NCI-H128 (cell line): ENCODE results near the gene NFKBIL1.

Experiments
- DNase-seq: peaks from one replicate; lab custom pipeline; 2025; ENCODE audit not compliant: unreplicated experiment; lab: John Stamatoyannopoulos, UW

The NFKBIL1 gene

DNA sequence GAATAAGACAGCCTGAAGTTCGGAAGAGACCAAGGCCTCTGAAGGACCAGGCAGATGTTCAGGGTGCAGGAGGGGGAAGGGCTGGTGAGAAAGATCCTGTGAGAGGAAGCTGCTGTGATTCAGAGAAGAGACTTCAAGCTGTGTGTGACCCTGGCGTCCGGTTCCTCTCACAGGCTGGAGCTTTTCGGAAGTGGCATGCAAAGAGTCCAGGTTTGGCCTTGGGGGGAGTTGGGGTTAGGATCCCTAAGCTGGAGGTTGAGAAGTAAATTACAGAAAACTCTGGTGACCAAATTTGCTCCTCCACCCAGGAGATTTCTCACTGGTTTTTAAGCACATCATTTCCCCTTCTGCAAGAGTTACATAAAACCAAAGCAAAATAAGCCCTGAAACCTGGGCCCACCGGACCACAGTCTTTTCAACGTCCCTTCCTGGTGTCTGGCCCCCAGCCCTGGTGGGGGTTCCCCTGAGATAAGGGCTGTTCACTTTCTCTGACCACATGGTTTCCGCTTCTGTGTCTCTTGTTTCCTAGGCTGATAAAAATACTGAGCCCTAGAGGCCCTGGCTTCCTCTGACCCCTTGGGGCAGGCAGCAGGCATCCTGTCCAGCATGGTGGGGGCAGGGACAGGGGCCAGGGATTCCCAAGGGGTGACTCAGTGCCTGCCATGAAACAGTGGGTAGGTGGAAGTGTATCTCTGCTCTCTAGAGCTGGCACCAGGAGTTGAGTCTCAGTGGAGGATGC lies 12.7 kb downstream of the NFKBIL1 start:
- DNase-seq: no peak

DNA sequence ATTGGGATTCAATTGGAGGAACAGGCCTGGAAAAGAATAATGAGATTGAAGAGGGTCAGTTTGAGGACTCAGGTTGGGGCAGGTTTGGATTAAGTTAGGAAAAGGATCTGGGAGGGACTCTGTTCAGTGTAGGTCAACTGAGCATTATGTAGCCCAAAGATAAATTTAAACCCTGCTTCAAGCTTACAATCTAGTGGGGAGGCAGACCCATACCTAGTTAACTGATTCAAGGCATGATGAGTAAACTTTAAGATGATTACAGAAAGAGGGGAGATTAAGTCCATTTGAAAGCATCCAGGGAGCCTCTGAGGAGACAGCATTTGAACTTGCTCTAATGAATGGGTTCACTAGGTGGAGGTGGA lies 13.3 kb downstream of the NFKBIL1 start:
- DNase-seq: no peak

DNA sequence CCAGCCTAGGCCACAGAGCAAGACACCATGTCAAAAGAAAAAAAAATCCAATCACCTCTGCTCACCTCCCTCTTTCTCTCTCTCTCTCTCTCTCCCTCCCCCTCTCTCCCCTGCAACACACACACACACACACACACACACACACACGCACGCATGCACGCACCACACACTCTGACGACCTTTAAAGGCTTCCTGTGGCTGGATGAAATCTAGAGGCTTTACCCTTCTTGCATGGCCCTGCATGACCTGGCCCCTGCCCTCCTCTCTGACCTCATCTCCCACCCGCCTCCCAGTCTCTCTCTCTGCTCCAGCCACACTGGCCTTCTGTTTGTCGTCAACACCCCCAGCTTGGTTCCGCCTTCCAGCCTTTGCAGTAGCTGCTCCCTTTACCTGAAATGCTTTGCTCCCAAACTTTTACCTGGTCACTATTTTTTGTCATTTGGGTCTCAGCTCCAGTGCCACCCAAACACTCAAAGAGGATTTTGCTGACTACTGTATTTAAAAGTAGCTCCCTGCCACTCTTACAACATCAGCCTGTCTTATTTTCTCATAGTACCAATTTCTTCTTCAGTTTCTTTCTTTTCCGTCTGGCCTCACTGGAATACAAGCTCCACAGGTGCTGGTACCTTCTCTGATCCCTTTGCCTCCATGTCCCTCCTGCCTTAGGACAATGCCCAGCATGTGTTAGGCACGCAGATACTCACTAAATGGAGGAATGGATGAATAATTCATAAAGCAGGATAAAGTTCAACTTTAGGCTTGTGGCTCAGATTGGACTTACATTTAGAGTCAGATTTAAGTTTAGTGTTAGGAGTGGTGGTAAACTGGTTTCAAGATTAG lies 20.3 kb downstream of the NFKBIL1 start:
- no peak for DNase-seq

DNA sequence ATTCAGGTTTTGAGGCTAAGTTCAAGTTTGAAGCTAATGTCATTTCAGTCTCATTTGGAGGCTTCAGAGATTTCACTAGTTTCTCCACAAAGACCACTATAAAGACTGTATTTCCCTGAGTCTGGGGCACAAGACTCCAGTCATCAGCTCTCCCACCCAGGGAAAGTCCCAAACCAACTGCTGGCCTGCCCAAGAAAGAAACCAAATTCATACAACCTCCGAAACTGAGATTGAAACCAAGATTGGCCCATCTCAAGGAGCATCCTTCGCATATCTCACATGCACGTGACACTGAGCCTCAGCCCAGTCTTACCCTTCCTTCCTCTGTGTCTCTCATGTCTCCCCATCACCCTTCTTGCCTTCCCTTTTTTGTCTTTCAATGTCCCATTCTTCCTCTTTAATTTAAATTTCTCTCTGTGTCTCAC lies 21.1 kb downstream of the NFKBIL1 start:
- no peak for DNase-seq

DNA sequence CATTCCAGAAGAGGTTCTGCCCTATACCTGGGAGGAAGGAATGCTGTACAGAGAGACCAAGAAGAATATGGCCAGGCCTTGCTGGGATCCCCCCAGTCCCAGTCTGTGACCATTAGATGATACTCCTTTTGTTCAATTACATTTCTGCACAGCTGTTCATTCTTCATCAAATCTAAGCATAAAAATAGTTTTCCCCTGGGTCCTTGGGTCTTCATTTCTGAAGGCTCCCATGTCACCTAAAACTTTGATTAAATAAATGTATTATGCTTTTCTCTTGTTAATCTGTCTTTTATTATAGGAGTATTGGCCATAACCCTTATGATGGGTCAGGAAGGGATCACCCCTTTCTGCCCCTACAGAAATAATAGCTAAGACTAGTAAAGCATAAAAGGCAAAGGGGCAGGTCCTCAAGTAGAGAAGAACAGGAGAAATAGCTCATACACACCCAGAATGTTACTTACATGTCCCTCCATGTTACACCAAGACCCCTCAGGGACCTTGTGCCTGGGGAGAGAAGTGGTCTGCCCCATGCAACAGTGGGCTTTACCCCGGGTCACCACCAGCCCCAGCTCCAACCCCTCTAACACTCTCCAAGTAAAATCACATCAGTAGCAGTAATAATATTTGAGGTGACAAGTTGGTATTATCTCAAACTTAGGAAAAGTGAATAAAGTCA lies 22.6 kb downstream of the NFKBIL1 start:
- no peak for DNase-seq

DNA sequence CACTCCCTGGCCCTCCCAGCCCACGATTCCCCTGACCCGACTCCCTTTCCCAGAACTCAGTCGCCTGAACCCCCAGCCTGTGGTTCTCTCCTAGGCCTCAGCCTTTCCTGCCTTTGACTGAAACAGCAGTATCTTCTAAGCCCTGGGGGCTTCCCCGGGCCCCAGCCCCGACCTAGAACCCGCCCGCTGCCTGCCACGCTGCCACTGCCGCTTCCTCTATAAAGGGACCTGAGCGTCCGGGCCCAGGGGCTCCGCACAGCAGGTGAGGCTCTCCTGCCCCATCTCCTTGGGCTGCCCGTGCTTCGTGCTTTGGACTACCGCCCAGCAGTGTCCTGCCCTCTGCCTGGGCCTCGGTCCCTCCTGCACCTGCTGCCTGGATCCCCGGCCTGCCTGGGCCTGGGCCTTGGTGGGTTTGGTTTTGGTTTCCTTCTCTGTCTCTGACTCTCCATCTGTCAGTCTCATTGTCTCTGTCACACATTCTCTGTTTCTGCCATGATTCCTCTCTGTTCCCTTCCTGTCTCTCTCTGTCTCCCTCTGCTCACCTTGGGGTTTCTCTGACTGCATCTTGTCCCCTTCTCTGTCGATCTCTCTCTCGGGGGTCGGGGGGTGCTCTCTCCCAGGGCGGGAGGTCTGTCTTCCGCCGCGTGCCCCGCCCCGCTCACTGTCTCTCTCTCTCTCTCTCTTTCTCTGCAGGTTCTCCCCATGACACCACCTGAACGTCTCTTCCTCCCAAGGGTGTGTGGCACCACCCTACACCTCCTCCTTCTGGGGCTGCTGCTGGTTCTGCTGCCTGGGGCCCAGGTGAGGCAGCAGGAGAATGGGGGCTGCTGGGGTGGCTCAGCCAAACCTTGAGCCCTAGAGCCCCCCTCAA lies 24.9 kb downstream of the NFKBIL1 start, which contains the start of gene LTA:
Gene LTA (plus strand): TSS at position 249 of the 871 bp plus-strand sequence. CDS start 454 bp downstream, at position 703.
- DNase-seq: no peak

DNA sequence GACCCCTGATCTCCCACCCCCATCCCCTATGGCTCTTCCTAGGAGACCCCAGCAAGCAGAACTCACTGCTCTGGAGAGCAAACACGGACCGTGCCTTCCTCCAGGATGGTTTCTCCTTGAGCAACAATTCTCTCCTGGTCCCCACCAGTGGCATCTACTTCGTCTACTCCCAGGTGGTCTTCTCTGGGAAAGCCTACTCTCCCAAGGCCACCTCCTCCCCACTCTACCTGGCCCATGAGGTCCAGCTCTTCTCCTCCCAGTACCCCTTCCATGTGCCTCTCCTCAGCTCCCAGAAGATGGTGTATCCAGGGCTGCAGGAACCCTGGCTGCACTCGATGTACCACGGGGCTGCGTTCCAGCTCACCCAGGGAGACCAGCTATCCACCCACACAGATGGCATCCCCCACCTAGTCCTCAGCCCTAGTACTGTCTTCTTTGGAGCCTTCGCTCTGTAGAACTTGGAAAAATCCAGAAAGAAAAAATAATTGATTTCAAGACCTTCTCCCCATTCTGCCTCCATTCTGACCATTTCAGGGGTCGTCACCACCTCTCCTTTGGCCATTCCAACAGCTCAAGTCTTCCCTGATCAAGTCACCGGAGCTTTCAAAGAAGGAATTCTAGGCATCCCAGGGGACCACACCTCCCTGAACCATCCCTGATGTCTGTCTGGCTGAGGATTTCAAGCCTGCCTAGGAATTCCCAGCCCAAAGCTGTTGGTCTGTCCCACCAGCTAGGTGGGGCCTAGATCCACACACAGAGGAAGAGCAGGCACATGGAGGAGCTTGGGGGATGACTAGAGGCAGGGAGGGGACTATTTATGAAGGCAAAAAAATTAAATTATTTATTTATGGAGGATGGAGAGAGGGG lies 26.1 kb downstream of the NFKBIL1 start:
- no peak for DNase-seq

DNA sequence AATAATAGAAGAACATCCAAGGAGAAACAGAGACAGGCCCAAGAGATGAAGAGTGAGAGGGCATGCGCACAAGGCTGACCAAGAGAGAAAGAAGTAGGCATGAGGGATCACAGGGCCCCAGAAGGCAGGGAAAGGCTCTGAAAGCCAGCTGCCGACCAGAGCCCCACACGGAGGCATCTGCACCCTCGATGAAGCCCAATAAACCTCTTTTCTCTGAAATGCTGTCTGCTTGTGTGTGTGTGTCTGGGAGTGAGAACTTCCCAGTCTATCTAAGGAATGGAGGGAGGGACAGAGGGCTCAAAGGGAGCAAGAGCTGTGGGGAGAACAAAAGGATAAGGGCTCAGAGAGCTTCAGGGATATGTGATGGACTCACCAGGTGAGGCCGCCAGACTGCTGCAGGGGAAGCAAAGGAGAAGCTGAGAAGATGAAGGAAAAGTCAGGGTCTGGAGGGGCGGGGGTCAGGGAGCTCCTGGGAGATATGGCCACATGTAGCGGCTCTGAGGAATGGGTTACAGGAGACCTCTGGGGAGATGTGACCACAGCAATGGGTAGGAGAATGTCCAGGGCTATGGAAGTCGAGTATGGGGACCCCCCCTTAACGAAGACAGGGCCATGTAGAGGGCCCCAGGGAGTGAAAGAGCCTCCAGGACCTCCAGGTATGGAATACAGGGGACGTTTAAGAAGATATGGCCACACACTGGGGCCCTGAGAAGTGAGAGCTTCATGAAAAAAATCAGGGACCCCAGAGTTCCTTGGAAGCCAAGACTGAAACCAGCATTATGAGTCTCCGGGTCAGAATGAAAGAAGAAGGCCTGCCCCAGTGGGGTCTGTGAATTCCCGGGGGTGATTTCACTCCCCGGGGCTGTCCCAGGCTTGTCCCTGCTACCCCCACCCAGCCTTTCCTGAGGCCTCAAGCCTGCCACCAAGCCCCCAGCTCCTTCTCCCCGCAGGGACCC lies 27.0 kb downstream of the NFKBIL1 start:
- no peak for DNase-seq

DNA sequence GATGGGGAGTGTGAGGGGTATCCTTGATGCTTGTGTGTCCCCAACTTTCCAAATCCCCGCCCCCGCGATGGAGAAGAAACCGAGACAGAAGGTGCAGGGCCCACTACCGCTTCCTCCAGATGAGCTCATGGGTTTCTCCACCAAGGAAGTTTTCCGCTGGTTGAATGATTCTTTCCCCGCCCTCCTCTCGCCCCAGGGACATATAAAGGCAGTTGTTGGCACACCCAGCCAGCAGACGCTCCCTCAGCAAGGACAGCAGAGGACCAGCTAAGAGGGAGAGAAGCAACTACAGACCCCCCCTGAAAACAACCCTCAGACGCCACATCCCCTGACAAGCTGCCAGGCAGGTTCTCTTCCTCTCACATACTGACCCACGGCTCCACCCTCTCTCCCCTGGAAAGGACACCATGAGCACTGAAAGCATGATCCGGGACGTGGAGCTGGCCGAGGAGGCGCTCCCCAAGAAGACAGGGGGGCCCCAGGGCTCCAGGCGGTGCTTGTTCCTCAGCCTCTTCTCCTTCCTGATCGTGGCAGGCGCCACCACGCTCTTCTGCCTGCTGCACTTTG lies 28.0 kb downstream of the NFKBIL1 start, which contains the start of gene TNF:
Gene TNF (plus strand): TSS at position 231 of the 567 bp plus-strand sequence. CDS start 177 bp downstream, at position 408.
- no peak for DNase-seq

DNA sequence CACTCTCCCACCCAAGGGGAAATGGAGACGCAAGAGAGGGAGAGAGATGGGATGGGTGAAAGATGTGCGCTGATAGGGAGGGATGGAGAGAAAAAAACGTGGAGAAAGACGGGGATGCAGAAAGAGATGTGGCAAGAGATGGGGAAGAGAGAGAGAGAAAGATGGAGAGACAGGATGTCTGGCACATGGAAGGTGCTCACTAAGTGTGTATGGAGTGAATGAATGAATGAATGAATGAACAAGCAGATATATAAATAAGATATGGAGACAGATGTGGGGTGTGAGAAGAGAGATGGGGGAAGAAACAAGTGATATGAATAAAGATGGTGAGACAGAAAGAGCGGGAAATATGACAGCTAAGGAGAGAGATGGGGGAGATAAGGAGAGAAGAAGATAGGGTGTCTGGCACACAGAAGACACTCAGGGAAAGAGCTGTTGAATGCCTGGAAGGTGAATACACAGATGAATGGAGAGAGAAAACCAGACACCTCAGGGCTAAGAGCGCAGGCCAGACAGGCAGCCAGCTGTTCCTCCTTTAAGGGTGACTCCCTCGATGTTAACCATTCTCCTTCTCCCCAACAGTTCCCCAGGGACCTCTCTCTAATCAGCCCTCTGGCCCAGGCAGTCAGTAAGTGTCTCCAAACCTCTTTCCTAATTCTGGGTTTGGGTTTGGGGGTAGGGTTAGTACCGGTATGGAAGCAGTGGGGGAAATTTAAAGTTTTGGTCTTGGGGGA lies 28.7 kb downstream of the NFKBIL1 start:
- DNase-seq: no peak

DNA sequence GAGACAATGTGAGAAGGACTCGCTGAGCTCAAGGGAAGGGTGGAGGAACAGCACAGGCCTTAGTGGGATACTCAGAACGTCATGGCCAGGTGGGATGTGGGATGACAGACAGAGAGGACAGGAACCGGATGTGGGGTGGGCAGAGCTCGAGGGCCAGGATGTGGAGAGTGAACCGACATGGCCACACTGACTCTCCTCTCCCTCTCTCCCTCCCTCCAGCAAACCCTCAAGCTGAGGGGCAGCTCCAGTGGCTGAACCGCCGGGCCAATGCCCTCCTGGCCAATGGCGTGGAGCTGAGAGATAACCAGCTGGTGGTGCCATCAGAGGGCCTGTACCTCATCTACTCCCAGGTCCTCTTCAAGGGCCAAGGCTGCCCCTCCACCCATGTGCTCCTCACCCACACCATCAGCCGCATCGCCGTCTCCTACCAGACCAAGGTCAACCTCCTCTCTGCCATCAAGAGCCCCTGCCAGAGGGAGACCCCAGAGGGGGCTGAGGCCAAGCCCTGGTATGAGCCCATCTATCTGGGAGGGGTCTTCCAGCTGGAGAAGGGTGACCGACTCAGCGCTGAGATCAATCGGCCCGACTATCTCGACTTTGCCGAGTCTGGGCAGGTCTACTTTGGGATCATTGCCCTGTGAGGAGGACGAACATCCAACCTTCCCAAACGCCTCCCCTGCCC lies 29.6 kb downstream of the NFKBIL1 start:
- no peak for DNase-seq

DNA sequence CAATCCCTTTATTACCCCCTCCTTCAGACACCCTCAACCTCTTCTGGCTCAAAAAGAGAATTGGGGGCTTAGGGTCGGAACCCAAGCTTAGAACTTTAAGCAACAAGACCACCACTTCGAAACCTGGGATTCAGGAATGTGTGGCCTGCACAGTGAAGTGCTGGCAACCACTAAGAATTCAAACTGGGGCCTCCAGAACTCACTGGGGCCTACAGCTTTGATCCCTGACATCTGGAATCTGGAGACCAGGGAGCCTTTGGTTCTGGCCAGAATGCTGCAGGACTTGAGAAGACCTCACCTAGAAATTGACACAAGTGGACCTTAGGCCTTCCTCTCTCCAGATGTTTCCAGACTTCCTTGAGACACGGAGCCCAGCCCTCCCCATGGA lies 30.2 kb downstream of the NFKBIL1 start:
- DNase-seq: no peak

DNA sequence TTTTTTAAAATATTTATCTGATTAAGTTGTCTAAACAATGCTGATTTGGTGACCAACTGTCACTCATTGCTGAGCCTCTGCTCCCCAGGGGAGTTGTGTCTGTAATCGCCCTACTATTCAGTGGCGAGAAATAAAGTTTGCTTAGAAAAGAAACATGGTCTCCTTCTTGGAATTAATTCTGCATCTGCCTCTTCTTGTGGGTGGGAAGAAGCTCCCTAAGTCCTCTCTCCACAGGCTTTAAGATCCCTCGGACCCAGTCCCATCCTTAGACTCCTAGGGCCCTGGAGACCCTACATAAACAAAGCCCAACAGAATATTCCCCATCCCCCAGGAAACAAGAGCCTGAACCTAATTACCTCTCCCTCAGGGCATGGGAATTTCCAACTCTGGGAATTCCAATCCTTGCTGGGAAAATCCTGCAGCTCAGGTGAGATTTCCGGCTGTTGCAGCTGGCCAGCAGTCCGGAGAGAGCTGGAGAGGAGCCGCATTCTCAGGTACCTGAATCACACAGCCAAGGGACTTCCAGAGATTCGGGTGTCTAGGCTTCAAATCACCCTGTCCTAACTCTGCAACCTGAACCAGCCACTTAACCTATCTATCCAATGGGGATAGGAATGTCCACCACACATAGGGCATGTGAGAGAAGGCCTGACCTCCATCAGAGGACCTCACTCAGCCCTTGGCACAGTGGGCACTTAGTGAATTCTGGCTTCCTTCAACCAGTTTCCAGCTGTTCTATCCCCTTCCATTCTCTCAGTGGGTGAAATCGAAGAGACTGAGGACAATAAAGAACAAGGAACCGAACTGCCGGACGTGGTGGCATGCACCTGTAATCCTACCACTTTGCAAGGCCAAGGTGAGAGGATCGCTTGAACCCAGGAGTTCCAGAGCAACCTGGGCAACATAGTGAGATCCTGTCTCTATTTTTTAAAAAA lies 31.0 kb downstream of the NFKBIL1 start:
- DNase-seq: no peak

DNA sequence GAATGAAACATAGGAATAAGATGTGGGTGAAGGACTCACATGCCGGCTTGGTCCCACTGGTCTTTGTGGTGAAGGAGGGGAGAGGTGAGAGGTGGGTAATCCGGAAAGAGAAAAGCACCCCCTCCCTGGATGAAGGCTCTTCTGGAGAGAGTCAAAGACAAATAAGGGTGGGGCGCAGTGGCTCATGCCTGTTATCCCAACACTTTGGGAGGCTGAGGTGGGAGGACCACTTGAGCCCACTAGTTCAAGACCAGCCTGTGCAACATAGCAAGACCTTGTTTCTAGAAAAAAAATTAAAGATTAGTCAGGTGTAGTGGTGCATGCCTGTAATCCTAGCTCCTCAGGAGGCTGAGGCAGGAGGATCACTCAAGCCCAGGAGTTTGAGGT lies 31.7 kb downstream of the NFKBIL1 start:
- DNase-seq: no peak

DNA sequence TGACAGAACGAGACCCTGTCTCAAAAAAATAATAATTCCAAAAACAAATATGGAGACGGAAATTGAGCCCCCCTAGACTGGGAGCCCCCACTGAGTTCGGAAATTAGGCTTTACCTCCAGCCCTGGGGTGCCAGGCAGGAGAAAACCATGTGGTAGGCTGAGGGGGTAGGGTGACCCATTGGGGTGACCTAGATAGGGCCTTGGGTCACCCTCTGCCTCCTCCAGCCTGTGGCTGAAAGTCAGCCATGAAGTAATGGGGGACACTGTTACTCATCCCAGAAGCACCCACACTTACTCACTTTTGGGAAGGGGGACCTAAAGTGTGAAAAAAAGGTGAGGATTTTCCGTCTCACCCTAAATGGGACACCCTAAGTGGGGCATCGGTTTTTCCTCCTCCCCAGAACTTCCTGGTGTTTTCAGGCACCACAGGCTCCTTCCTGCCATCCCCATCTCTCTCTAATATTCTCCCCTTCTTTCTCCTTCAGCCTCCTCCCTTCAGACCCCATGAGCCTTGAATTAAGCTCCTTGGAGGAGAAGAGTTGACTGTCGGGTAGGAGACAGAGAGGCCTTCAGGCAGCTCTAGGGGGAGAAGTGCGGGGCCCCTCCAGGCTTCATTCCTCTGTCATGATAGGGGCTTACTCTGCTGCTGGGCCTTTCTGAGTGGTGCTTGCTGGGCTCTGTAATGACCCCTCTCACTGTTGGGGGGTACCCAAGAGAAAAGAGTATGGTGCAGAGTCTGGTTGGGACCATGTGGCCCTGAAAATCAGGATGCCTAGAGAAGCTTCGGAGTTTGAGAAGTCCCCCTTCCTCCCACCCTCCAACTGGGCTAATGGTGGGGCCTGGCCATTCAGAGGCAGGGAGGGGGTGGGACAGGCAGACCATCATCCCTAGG lies 32.4 kb downstream of the NFKBIL1 start:
- no peak for DNase-seq
